B cell (primary cell): ENCODE data around the gene ANKRD24. TPM values are rescaled to one million over a fixed set of nuclear protein-coding genes. Genes with fewer than 3 reads are reported as not detected.
A peak's percentile ranks its signal among the peaks of the same experiment; 100 is the strongest.

Source experiments
- ATAC-seq: fragments of 200-7000 bp; cut with Tn5 transposase; one replicate; pipeline ENCODE4 v1.10.0; 2021; ENCODE audit warnings: low read depth, mild to moderate bottlenecking, moderate number of reproducible peaks, moderate library complexity
- CTCF ChIA-PET: fragments of 350-600 bp; sonication (Branson Sonifier 250); formaldehyde crosslinking; loops from one replicate; lab custom pipeline; 2021; ENCODE audit warnings: antibody characterized with exemption, inconsistent platforms; lab: Charles Lee
- POLR2A ChIA-PET: fragments of 350-600 bp; sonication (Branson Sonifier 250); formaldehyde crosslinking; loops from one replicate; lab custom pipeline; 2021; ENCODE audit warnings: antibody characterized with exemption; lab: Charles Lee
- DNase-seq: peaks from one replicate; pipeline ENCODE4 v3.0.0; 2013
- H2AFZ ChIP-seq: 2 replicates; pipeline ENCODE4 v1.6.1; 2012; ENCODE audit warnings: mild to moderate bottlenecking, low read depth, low read length; ENCODE audit not compliant: insufficient read depth, poor library complexity, severe bottlenecking
- H3K27ac ChIP-seq, 2 donors: 1 replicate in 1 of 2; 2 replicates in 1 of 2; pipeline ENCODE4 v1.5.1; 2012 to 2013; ENCODE audit warnings: low read length in 2 of 2, mild to moderate bottlenecking in 2 of 2, moderate library complexity in 1 of 2
- H3K27me3 ChIP-seq, 4 experiments: fragments of 200-600 bp in 1 of 4; sonication (generic) in 1 of 4; replicated peaks in 1 of 4; 1 replicate in 2 of 4; 2 replicates in 2 of 4; pipeline versions ENCODE4 v1.6.1 to v1.7.0; 2013 to 2016; ENCODE audit warnings: low read length in 3 of 4, mild to moderate bottlenecking in 2 of 4, mixed read lengths in 1 of 4, moderate library complexity in 1 of 4; ENCODE audit not compliant: insufficient read depth in 4 of 4, control insufficient read depth in 3 of 4; ENCODE audit errors: control extremely low read depth in 1 of 4
- H3K36me3 ChIP-seq, 2 experiments: replicated peaks in 1 of 2; 1 replicate in 1 of 2; 2 replicates in 1 of 2; pipeline versions ENCODE4 v1.6.1 to v1.7.1; 2013; ENCODE audit warnings: low read length in 1 of 2; ENCODE audit not compliant: insufficient read depth in 2 of 2, control insufficient read depth in 1 of 2; ENCODE audit errors: control extremely low read depth in 1 of 2, extremely low read depth in 1 of 2
- H3K4me1 ChIP-seq, 2 donors: fragments of 200-600 bp in 1 of 2; sonication (generic) in 1 of 2; 1 replicate in 1 of 2; 2 replicates in 1 of 2; pipeline versions ENCODE4 v1.5.1 to v1.6.1; 2013 to 2017; ENCODE audit warnings: low read length in 2 of 2; ENCODE audit not compliant: control insufficient read depth in 2 of 2, insufficient read depth in 2 of 2
- H3K4me2 ChIP-seq: replicated peaks from 2 replicates; pipeline ENCODE3; 2012; ENCODE audit warnings: mild to moderate bottlenecking, low read depth, low read length; ENCODE audit not compliant: poor library complexity, severe bottlenecking
- H3K4me3 ChIP-seq, 5 experiments: fragments of 200-600 bp in 1 of 5; sonication (generic) in 1 of 5; 1 replicate in 3 of 5; 2 replicates in 2 of 5; pipeline versions ENCODE4 v1.5.1 to v1.7.0; 2011 to 2016; ENCODE audit warnings: low read length in 4 of 5, mild to moderate bottlenecking in 4 of 5, low read depth in 2 of 5, control low read depth in 1 of 5, moderate library complexity in 1 of 5; ENCODE audit not compliant: insufficient read depth in 1 of 5; ENCODE audit errors: control extremely low read depth in 1 of 5, extremely low read depth in 1 of 5
- H3K79me2 ChIP-seq: fragments of 200-600 bp; sonication (generic); one replicate; pipeline ENCODE4 v1.6.0; 2016; ENCODE audit warnings: low read length; ENCODE audit not compliant: control insufficient read depth, insufficient read depth
- H3K9ac ChIP-seq: fragments of 200-600 bp; sonication (generic); 2 replicates; pipeline ENCODE4 v1.6.1; 2017; ENCODE audit warnings: mild to moderate bottlenecking, low read length, moderate library complexity
- H3K9me3 ChIP-seq, 3 donors: one replicate each; pipeline versions ENCODE4 v1.6.1 to v1.7.1; 2013; ENCODE audit warnings: low read length in 2 of 3; ENCODE audit not compliant: control insufficient read depth in 2 of 3, insufficient read depth in 1 of 3; ENCODE audit errors: control extremely low read depth in 1 of 3
- H4K20me1 ChIP-seq: 2 replicates; pipeline ENCODE4 v1.6.0; 2012; ENCODE audit warnings: mild to moderate bottlenecking, low read length; ENCODE audit not compliant: insufficient read depth, control insufficient read depth, poor library complexity, severe bottlenecking
- H3K27ac Mint-ChIP-seq: one replicate; pipeline ENCODE4 v1.8.0; 2021; ENCODE audit warnings: mixed read lengths
- H3K27me3 Mint-ChIP-seq: one replicate; pipeline ENCODE4 v1.8.0; 2021; ENCODE audit warnings: mixed read lengths
- H3K4me1 Mint-ChIP-seq: one replicate; pipeline ENCODE4 v1.8.0; 2021; ENCODE audit warnings: mixed read lengths
- H3K4me3 Mint-ChIP-seq: one replicate; pipeline ENCODE4 v1.8.0; 2021; ENCODE audit warnings: mixed read lengths
- H3K9me3 Mint-ChIP-seq: one replicate; pipeline ENCODE4 v1.8.0; 2022; ENCODE audit warnings: mixed read lengths; ENCODE audit not compliant: insufficient read depth
- EZH2 ChIP-seq: IDR thresholded peaks from 2 replicates; pipeline ENCODE4 v1.6.1; 2012; ENCODE audit warnings: borderline replicate concordance, low read depth, mild to moderate bottlenecking, moderate library complexity, low read length; ENCODE audit not compliant: insufficient read depth, poor library complexity, severe bottlenecking
- WGBS: methylation state at CpG from one replicate; pipeline ENCODE4 v1.1.5; 2013; ENCODE audit warnings: missing lambda C conversion rate; ENCODE audit not compliant: insufficient coverage; 5-methylcytosine and 5-hydroxymethylcytosine counted together
- intact Hi-C: fragments of 100-400 bp; cut with micrococcal nuclease; formaldehyde crosslinking; loops from one replicate; pipeline ENCODE4 v1.10.0; 2022
- polyA plus RNA-seq: library from polyadenylated mRNA; depleted of rRNA; stranded (reverse); fragments of >200 nt; gene quantifications from 2 replicates; pipeline ENCODE4 v1.2.3, GENCODE V29; 2012
- total RNA-seq, 2 donors: library from RNA; stranded (reverse); fragments of 120-200 nt in 1 of 2; gene quantifications; 1 replicate in 1 of 2; 2 replicates in 1 of 2; pipeline versions ENCODE4 v1.2.3 to v1.2.4, GENCODE V29; 2013 to 2022
- TF ChIP-seq, protein P1 (sequence below): fragments of 200-600 bp; IDR thresholded peaks from one replicate; pipeline ENCODE4 v1.8.0; 2022; ENCODE audit warnings: antibody characterized with exemption, mild to moderate bottlenecking

Gene ANKRD24
- total and polyA plus RNA-seq, 2 donors (not counting 1 experiment from before 2014, with no cell fraction given): 0.37 to 1.5 TPM

GRCh38 chr19:4139614-4140236 is 42.8 kb upstream of the ANKRD24 start:
- Mint-ChIP-seq H3K4me1 (peaks cover 9% of the 10 kb centered on the region), H3K27ac (no peak overlapping the region), H3K27me3 (peaks cover 3% of the 10 kb centered on the region), H3K9me3 (no peaks in the 10 kb centered on the region), H3K4me3 (peak overlapping the region; percentile 40)
- Histone ChIP-seq H3K9me3 (no peaks in the 10 kb centered on the region), H3K27ac (no peak overlapping the region), H3K79me2 (peaks cover 12% of the 10 kb centered on the region), H2AFZ (peak overlapping the region; percentile 54), H3K4me3 (no peak overlapping the region), H3K4me1 (peaks cover 5 to 9% of the 10 kb centered on the region in 2 donors), H3K9ac (no peak overlapping the region), H3K4me2 (peak overlapping the region; percentile 56), H3K27me3 (peaks cover 0 to 3% (median under 1%) of the 10 kb centered on the region in 4 experiments), H3K36me3 (no peaks in the 10 kb centered on the region), H4K20me1 (no peaks in the 10 kb centered on the region)
- ATAC-seq (peak; percentile 95), DNase-seq (peak; percentile 83)
- WGBS: 38% methylated on average over 11 of the region's 14 CpGs
- ChIA-PET POLR2A (interaction anchor here (0.5 to 2.0 kb wide), 8 partner anchors 15 to 318 kb away, joined by 3 to 10 read pairs (median 4); partner anchors contain the start of genes DAPK3 and UBXN6), CTCF (interaction anchor here (0.6 to 3.9 kb wide), 39 partner anchors 10 to 288 kb away, joined by 3 to 50 read pairs (median 4); partner anchors contain the start of genes DAPK3, EEF2 and PIAS4)
- no peak for TF ChIP-seq EZH2
- TF ChIP-seq, protein P1, sequence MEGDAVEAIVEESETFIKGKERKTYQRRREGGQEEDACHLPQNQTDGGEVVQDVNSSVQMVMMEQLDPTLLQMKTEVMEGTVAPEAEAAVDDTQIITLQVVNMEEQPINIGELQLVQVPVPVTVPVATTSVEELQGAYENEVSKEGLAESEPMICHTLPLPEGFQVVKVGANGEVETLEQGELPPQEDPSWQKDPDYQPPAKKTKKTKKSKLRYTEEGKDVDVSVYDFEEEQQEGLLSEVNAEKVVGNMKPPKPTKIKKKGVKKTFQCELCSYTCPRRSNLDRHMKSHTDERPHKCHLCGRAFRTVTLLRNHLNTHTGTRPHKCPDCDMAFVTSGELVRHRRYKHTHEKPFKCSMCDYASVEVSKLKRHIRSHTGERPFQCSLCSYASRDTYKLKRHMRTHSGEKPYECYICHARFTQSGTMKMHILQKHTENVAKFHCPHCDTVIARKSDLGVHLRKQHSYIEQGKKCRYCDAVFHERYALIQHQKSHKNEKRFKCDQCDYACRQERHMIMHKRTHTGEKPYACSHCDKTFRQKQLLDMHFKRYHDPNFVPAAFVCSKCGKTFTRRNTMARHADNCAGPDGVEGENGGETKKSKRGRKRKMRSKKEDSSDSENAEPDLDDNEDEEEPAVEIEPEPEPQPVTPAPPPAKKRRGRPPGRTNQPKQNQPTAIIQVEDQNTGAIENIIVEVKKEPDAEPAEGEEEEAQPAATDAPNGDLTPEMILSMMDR: peak; percentile 72
- intact Hi-C loops: loop anchor here (1.0 to 2.0 kb wide), 4 partner anchors 15 to 153 kb away; partner anchors contain the start of gene MAP2K2

DNA sequence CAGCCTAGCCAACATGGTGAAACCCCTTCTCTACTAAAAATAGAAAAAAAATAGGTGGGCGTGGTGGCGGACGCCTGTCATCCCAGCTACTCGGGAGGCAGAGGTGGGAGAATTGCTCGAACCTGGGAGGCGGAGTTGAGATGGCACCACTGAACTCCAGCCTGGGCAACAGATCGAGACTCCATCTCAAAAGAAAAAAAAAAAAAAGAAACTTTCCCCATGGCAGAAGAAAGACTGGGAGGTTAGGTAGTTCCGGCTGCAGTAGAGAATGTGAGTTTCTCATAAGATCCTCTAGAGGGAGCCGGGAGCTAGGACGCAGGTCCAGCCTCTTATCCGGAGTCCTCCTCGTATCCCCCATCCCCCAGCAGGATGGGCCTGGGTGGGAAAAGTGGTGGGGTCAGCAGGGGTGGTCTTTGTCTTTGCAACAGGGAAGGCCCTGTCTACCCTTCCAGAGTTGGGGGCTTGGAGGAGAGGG is 42.2 kb upstream of the ANKRD24 start:
- Histone ChIP-seq H3K9ac (no peak overlapping the region), H3K79me2 (peaks cover 12% of the 10 kb centered on the region), H3K4me2 (peak overlapping the region; percentile 56), H3K4me3 (peak overlapping the region in 2 of 5 experiments; percentile 17 to 29), H4K20me1 (no peaks in the 10 kb centered on the region), H2AFZ (peak overlapping the region; percentile 47), H3K9me3 (no peaks in the 10 kb centered on the region), H3K27ac (no peak overlapping the region), H3K36me3 (no peaks in the 10 kb centered on the region), H3K4me1 (peaks cover 5 to 9% of the 10 kb centered on the region in 2 donors), H3K27me3 (peaks cover 0 to 4% (median 2%) of the 10 kb centered on the region in 4 experiments)
- H3K27ac Mint-ChIP-seq: no peak overlapping the region
- ChIA-PET CTCF (interaction anchor here (0.6 to 3.9 kb wide), 45 partner anchors 7 to 923 kb away, joined by 3 to 50 read pairs (median 4); partner anchors contain the start of genes DAPK3, EEF2 and PIAS4), POLR2A (interaction anchor here (0.5 to 2.0 kb wide), 7 partner anchors 15 to 317 kb away, joined by 3 to 10 read pairs (median 4); partner anchors contain the start of genes DAPK3 and UBXN6)
- no peak for TF ChIP-seq EZH2
- TF ChIP-seq, protein P1: no peak
- peak; percentile 68 for DNase-seq
- no peak overlapping the region for H3K4me3 Mint-ChIP-seq
- 0% methylated on average over 1 of the region's 12 CpGs for WGBS
- H3K27me3 Mint-ChIP-seq: peaks cover 5% of the 10 kb centered on the region
- intact Hi-C loops: loop anchor here (2.0 kb wide), 2 partner anchors 31 to 47 kb away; no protein-coding TSS in a partner anchor
- peaks cover 9% of the 10 kb centered on the region for H3K4me1 Mint-ChIP-seq
- H3K9me3 Mint-ChIP-seq: no peaks in the 10 kb centered on the region
- ATAC-seq: peak; percentile 71
